ENCODE measurements around the gene EMC7. TPM values are rescaled to one million over a fixed set of nuclear protein-coding genes. Genes with fewer than 3 reads are reported as not detected.

Gene EMC7
- total RNA-seq, 2 experiments from 2014 or later = 78.7 to 81.8 TPM

GRCh38 chr15:34114739-34115138 is 13.1 kb upstream of the EMC7 start:
- H3K9me3 Mint-ChIP-seq = no peaks in the 10 kb centered on the region
- H3K27me3 Mint-ChIP-seq = no peaks in the 10 kb centered on the region
- POLR2A ChIA-PET = interaction anchor here (1.4 kb wide), 1 partner anchor 12 kb away, joined by 3 read pairs; no protein-coding TSS in a partner anchor
- no peak for DNase-seq
- no peak overlapping the region for H3K27ac Mint-ChIP-seq
- no peaks in the 10 kb centered on the region for H3K36me3 Mint-ChIP-seq (ENCODE audit: low read depth)
- no peak overlapping the region for H3K4me3 Mint-ChIP-seq
- CTCF ChIA-PET = interaction anchor here (1.0 kb wide), 1 partner anchor 223 kb away, joined by 3 read pairs; no protein-coding TSS in a partner anchor
- peaks cover 4% of the 10 kb centered on the region for H3K4me1 Mint-ChIP-seq

GRCh38 chr15:34114215-34114614 is 12.6 kb upstream of the EMC7 start:
- H3K4me3 Mint-ChIP-seq = no peak overlapping the region
- ChIA-PET POLR2A (interaction anchor here (1.4 kb wide), 1 partner anchor 12 kb away, joined by 3 read pairs; no protein-coding TSS in a partner anchor), CTCF (interaction anchor here (1.0 kb wide), 1 partner anchor 224 kb away, joined by 3 read pairs; no protein-coding TSS in a partner anchor)
- DNase-seq = no peak
- peaks cover 4% of the 10 kb centered on the region for H3K4me1 Mint-ChIP-seq
- no peak overlapping the region for H3K27ac Mint-ChIP-seq
- no peaks in the 10 kb centered on the region for H3K9me3 Mint-ChIP-seq
- no peaks in the 10 kb centered on the region for H3K27me3 Mint-ChIP-seq
- no peaks in the 10 kb centered on the region for H3K36me3 Mint-ChIP-seq (ENCODE audit: low read depth)

- Mint-ChIP-seq H3K4me1 (peaks cover 4% of the 10 kb centered on the region), H3K36me3 (ENCODE audit: low read depth) (no peaks in the 10 kb centered on the region), H3K4me3 (no peak overlapping the region), H3K27me3 (no peaks in the 10 kb centered on the region), H3K9me3 (no peaks in the 10 kb centered on the region), H3K27ac (no peak overlapping the region)
- CTCF ChIA-PET = interaction anchor here (2.2 to 3.5 kb wide), 2 partner anchors 12 to 98 kb away, joined by 9 to 36 read pairs; partner anchors contain the start of gene KATNBL1
- POLR2A ChIA-PET = interaction anchor here (0.7 to 1.5 kb wide), 3 partner anchors 10 to 113 kb away, joined by 3 to 4 read pairs (median 3); partner anchors contain the start of genes EMC4, EMC7, KATNBL1 and PGBD4
- no peak for DNase-seq
Measured at GRCh38 chr15:34111488-34111887, 9.8 kb upstream of the EMC7 start.

GRCh38 chr15:34109797-34110663 is 8.4 kb upstream of the EMC7 start:
- H3K36me3 Mint-ChIP-seq (ENCODE audit: low read depth) = peaks cover 2% of the 10 kb centered on the region
- ChIA-PET CTCF (interaction anchor here (0.8 to 3.5 kb wide), 14 partner anchors 11 to 832 kb away, joined by 3 to 36 read pairs (median 4); partner anchors contain the start of genes KATNBL1 and LPCAT4), POLR2A (interaction anchor here (1.2 to 3.5 kb wide), 4 partner anchors 9 to 257 kb away, joined by 3 to 14 read pairs (median 7); partner anchors contain the start of genes EMC7, KATNBL1, LPCAT4 and PGBD4)
- no peaks in the 10 kb centered on the region for H3K27me3 Mint-ChIP-seq
- DNase-seq = no peak
- no peak overlapping the region for H3K4me3 Mint-ChIP-seq
- H3K27ac Mint-ChIP-seq = no peak overlapping the region
- H3K9me3 Mint-ChIP-seq = no peaks in the 10 kb centered on the region
- H3K4me1 Mint-ChIP-seq = peaks cover 6% of the 10 kb centered on the region

GRCh38 chr15:34107315-34107714 is 5.7 kb upstream of the EMC7 start:
- H3K27me3 Mint-ChIP-seq = no peaks in the 10 kb centered on the region
- H3K36me3 Mint-ChIP-seq (ENCODE audit: low read depth) = peaks cover 21% of the 10 kb centered on the region
- H3K9me3 Mint-ChIP-seq = no peaks in the 10 kb centered on the region
- DNase-seq = no peak
- no peak overlapping the region for H3K4me3 Mint-ChIP-seq
- H3K4me1 Mint-ChIP-seq = peaks cover 20% of the 10 kb centered on the region
- POLR2A ChIA-PET = interaction anchor here (3.5 kb wide), 1 partner anchor 102 kb away, joined by 14 read pairs; the partner anchor contains the start of gene KATNBL1
- CTCF ChIA-PET = interaction anchor here (1.5 to 2.8 kb wide), 2 partner anchors 9 to 103 kb away, joined by 3 to 15 read pairs; partner anchors contain the start of gene KATNBL1
- H3K27ac Mint-ChIP-seq = no peak overlapping the region

- H3K4me3 Mint-ChIP-seq = no peak overlapping the region
- peaks cover 24% of the 10 kb centered on the region for H3K4me1 Mint-ChIP-seq
- peaks cover 28% of the 10 kb centered on the region for H3K36me3 Mint-ChIP-seq (ENCODE audit: low read depth)
- H3K27me3 Mint-ChIP-seq = no peaks in the 10 kb centered on the region
- ChIA-PET POLR2A (no interaction called here), CTCF (interaction anchor here (2.8 kb wide), 1 partner anchor 104 kb away, joined by 15 read pairs; the partner anchor contains the start of gene KATNBL1)
- H3K9me3 Mint-ChIP-seq = no peaks in the 10 kb centered on the region
- no peak overlapping the region for H3K27ac Mint-ChIP-seq
- DNase-seq = no peak
Measured at GRCh38 chr15:34106423-34106822, 4.8 kb upstream of the EMC7 start.

GRCh38 chr15:34102175-34102925 is 688 bp upstream of the EMC7 start:
- no peak for DNase-seq
- Mint-ChIP-seq H3K9me3 (no peaks in the 10 kb centered on the region), H3K4me1 (peaks cover 35% of the 10 kb centered on the region), H3K36me3 (ENCODE audit: low read depth) (peaks cover 32% of the 10 kb centered on the region), H3K27ac (peak overlapping the region; percentile 90), H3K4me3 (peak overlapping the region; percentile 96), H3K27me3 (no peaks in the 10 kb centered on the region)
- ChIA-PET POLR2A (interaction anchor here (0.7 to 3.3 kb wide), 22 partner anchors 8 to 886 kb away, joined by 3 to 33 read pairs (median 3); partner anchors contain the start of genes AVEN, EMC4, GOLGA8B and KATNBL1), CTCF (interaction anchor here (0.9 to 2.1 kb wide), 3 partner anchors 107 to 265 kb away, joined by 4 to 17 read pairs (median 5); partner anchors contain the start of genes EMC4, KATNBL1 and LPCAT4)

- peak overlapping the region; percentile 40 for H3K27ac Mint-ChIP-seq
- CTCF ChIA-PET = interaction anchor here (1.0 to 2.7 kb wide), 3 partner anchors 11 to 488 kb away, joined by 3 to 9 read pairs (median 7); partner anchors contain the start of gene KATNBL1
- POLR2A ChIA-PET = interaction anchor here (0.6 to 3.3 kb wide), 3 partner anchors 60 to 905 kb away, joined by 4 to 30 read pairs (median 20); partner anchors contain the start of genes AVEN and KATNBL1
Measured at GRCh38 chr15:34099914-34100313, 1.7 kb downstream of the EMC7 start.

GRCh38 chr15:34085746-34086145 is 15.9 kb downstream of the EMC7 start:
- DNase-seq = no peak
- ChIA-PET CTCF (interaction anchor here (0.6 kb wide), 1 partner anchor 16 kb away, joined by 3 read pairs; the partner anchor contains the start of genes EMC7 and PGBD4), POLR2A (interaction anchor here (1.1 kb wide), 1 partner anchor 884 kb away, joined by 3 read pairs; no protein-coding TSS in a partner anchor)
- Mint-ChIP-seq H3K4me1 (no peaks in the 10 kb centered on the region), H3K27ac (no peak overlapping the region), H3K4me3 (no peak overlapping the region), H3K36me3 (ENCODE audit: low read depth) (peaks cover 47% of the 10 kb centered on the region), H3K27me3 (no peaks in the 10 kb centered on the region), H3K9me3 (no peaks in the 10 kb centered on the region)

More at GRCh38 chr15:34099914-34100313, 1.7 kb downstream of the EMC7 start:
- Mint-ChIP-seq H3K4me1 (peaks cover 34% of the 10 kb centered on the region), H3K4me3 (peak overlapping the region; percentile 56), H3K36me3 (ENCODE audit: low read depth) (peaks cover 33% of the 10 kb centered on the region), H3K27me3 (no peaks in the 10 kb centered on the region), H3K9me3 (no peaks in the 10 kb centered on the region)
- no peak for DNase-seq

GRCh38 chr15:34084086-34084485 is 17.6 kb downstream of the EMC7 start:
- no peak overlapping the region for H3K27ac Mint-ChIP-seq
- H3K4me3 Mint-ChIP-seq = no peak overlapping the region
- no peaks in the 10 kb centered on the region for H3K9me3 Mint-ChIP-seq
- peaks cover 37% of the 10 kb centered on the region for H3K36me3 Mint-ChIP-seq (ENCODE audit: low read depth)
- CTCF ChIA-PET = no interaction called here
- H3K27me3 Mint-ChIP-seq = no peaks in the 10 kb centered on the region
- POLR2A ChIA-PET = no interaction called here
- DNase-seq = no peak
- no peaks in the 10 kb centered on the region for H3K4me1 Mint-ChIP-seq

- Mint-ChIP-seq H3K4me3 (no peak overlapping the region), H3K4me1 (no peaks in the 10 kb centered on the region), H3K27me3 (no peaks in the 10 kb centered on the region), H3K9me3 (no peaks in the 10 kb centered on the region), H3K27ac (no peak overlapping the region), H3K36me3 (ENCODE audit: low read depth) (peaks cover 15% of the 10 kb centered on the region)
- ChIA-PET CTCF (interaction anchor here (1.0 to 1.4 kb wide), 3 partner anchors 13 to 508 kb away, joined by 3 read pairs; no protein-coding TSS in a partner anchor), POLR2A (interaction anchor here (0.6 kb wide), 1 partner anchor 496 kb away, joined by 3 read pairs; no protein-coding TSS in a partner anchor)
- DNase-seq = no peak
Measured at GRCh38 chr15:34079904-34080303, 21.8 kb downstream of the EMC7 start.

GRCh38 chr15:34078900-34079299 is 22.8 kb downstream of the EMC7 start:
- no peaks in the 10 kb centered on the region for H3K9me3 Mint-ChIP-seq
- ChIA-PET POLR2A (no interaction called here), CTCF (interaction anchor here (1.0 to 1.4 kb wide), 3 partner anchors 12 to 509 kb away, joined by 3 read pairs; no protein-coding TSS in a partner anchor)
- no peak overlapping the region for H3K27ac Mint-ChIP-seq
- no peak for DNase-seq
- no peaks in the 10 kb centered on the region for H3K4me1 Mint-ChIP-seq
- H3K36me3 Mint-ChIP-seq (ENCODE audit: low read depth) = peaks cover 9% of the 10 kb centered on the region
- H3K27me3 Mint-ChIP-seq = no peaks in the 10 kb centered on the region
- H3K4me3 Mint-ChIP-seq = no peak overlapping the region

Data from activated CD4-positive, alpha-beta memory T cell treated with anti-CD3 and anti-CD28 coated beads, Interleukin-2, amount 10 ng/mL, durations not matched to agents 7 days and 5 days (primary cell).